Prostate gland (tissue), 2 donors: ENCODE measurements around the gene GLRX. TPM values are rescaled to one million over a fixed set of nuclear protein-coding genes. Genes with fewer than 3 reads are reported as not detected.

ENCODE experiments used
- DNase-seq: peaks from one replicate; pipeline ENCODE4 v3.0.0-alpha.2; 2019; ENCODE audit warnings: low spot score
- H3K27ac ChIP-seq, 2 donors: fragments of 200-600 bp; sonication (generic); 2 replicates each; pipeline ENCODE4 v1.5.1; 2017 to 2019
- H3K27me3 ChIP-seq: fragments of 200-600 bp; sonication (generic); replicated peaks from 2 replicates; pipeline ENCODE4 v1.5.1; 2019; ENCODE audit not compliant: insufficient read depth
- H3K36me3 ChIP-seq, 2 donors: fragments of 200-600 bp; sonication (generic); 1 replicate in 1 of 2; 2 replicates in 1 of 2; pipeline versions ENCODE4 v1.5.1 to v1.8.1; 2017 to 2019
- H3K4me1 ChIP-seq: fragments of 200-600 bp; sonication (generic); replicated peaks from 2 replicates; pipeline ENCODE4 v1.5.1; 2019
- H3K4me3 ChIP-seq, 2 donors: fragments of 200-600 bp; sonication (generic); 2 replicates each; pipeline ENCODE4 v1.5.1; 2017 to 2019
- H3K9me3 ChIP-seq: fragments of 200-600 bp; sonication (generic); 2 replicates; pipeline ENCODE4 v1.5.1; 2017
- POLR2A ChIP-seq: fragments of 450-650 bp; IDR thresholded peaks from one replicate; pipeline ENCODE4 v1.6.1; 2016; ENCODE audit warnings: antibody characterized with exemption, mild to moderate bottlenecking
- POLR2AphosphoS5 ChIP-seq: sonication (generic); formaldehyde crosslinking; IDR thresholded peaks from one replicate; pipeline ENCODE4 v1.6.1; 2017; ENCODE audit warnings: antibody characterized with exemption
- WGBS: methylation state at CpG from one replicate; pipeline ENCODE4 v1.1.5; 2018; 5-methylcytosine and 5-hydroxymethylcytosine counted together
- intact Hi-C: fragments of 100-400 bp; cut with DNase I; formaldehyde crosslinking; loops from one replicate; pipeline ENCODE4 v1.14.2; 2022
- total RNA-seq, 2 donors: library from RNA; depleted of rRNA; stranded (reverse); fragments of >200 nt; gene quantifications; one replicate each; pipeline ENCODE4 v1.1.0, GENCODE V29; 2016
- TF ChIP-seq, protein P1 (sequence below), 4 experiments: fragments of 200-600 bp in 2 of 4; fragments of 450-650 bp in 2 of 4; sonication (generic) in 2 of 4; IDR thresholded peaks; 1 replicate in 3 of 4; 2 replicates in 1 of 4; pipeline ENCODE4 v1.5.1; 2016 to 2019; ENCODE audit warnings: antibody characterized with exemption in 4 of 4, mild to moderate bottlenecking in 2 of 4, moderate library complexity in 2 of 4

Gene GLRX
- total RNA-seq, 2 donors from 2014 or later: 16.6 to 34.8 TPM

DNA sequence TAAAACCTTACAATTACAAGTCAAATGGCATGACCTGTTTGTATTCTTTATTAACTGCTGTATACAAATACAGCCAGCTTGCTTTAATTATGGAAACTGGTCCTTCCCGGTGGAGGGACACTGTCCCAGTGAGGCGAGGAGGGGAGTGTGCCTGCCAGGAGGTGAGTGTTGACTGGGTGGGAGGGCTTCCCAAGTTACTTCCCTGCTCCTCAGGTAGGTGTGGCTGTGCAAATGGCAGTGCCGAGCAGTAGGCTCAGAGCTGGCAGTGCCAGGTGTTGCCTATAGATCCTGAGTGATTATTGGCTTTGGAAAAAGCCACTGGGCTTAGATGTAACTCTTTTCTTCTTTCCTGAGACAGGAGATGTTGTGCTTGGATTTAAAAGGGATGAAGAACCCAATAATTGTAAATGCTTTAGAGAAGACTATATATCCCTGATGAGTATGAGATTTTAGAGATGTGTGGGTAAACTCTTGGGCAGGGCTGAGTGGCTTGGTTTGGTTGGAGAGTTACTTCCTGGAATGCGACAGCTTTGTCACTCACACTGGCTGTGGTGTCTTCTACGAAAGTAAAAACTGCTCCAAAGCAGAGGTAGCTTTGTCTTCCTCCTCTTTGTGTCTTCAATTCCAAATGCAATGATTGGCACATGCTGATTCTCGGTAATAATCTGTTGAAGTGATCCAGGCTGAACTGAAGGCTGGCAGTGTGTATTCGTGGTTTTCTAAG lies 43.7 kb downstream of the GLRX start:
- H3K4me1 ChIP-seq: no peaks in the 10 kb centered on the region
- no peaks in the 10 kb centered on the region for H3K27me3 ChIP-seq
- peak overlapping the region; percentile 66 to 75 for H3K27ac ChIP-seq
- H3K36me3 ChIP-seq: no peaks in the 10 kb centered on the region
- intact Hi-C loops: loop anchor here (2.0 to 5.0 kb wide), 2 partner anchors 68 to 112 kb away; no protein-coding TSS in a partner anchor
- H3K9me3 ChIP-seq: no peaks in the 10 kb centered on the region
- H3K4me3 ChIP-seq: no peak overlapping the region
- WGBS: 73% methylated on average over 7 of the region's 7 CpGs
- TF ChIP-seq POLR2AphosphoS5: no peak
- TF ChIP-seq, protein P1, sequence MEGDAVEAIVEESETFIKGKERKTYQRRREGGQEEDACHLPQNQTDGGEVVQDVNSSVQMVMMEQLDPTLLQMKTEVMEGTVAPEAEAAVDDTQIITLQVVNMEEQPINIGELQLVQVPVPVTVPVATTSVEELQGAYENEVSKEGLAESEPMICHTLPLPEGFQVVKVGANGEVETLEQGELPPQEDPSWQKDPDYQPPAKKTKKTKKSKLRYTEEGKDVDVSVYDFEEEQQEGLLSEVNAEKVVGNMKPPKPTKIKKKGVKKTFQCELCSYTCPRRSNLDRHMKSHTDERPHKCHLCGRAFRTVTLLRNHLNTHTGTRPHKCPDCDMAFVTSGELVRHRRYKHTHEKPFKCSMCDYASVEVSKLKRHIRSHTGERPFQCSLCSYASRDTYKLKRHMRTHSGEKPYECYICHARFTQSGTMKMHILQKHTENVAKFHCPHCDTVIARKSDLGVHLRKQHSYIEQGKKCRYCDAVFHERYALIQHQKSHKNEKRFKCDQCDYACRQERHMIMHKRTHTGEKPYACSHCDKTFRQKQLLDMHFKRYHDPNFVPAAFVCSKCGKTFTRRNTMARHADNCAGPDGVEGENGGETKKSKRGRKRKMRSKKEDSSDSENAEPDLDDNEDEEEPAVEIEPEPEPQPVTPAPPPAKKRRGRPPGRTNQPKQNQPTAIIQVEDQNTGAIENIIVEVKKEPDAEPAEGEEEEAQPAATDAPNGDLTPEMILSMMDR (IDR thresholded peaks at IDR 0.05): no peak
- TF ChIP-seq POLR2A: no peak
- no peak for DNase-seq

DNA sequence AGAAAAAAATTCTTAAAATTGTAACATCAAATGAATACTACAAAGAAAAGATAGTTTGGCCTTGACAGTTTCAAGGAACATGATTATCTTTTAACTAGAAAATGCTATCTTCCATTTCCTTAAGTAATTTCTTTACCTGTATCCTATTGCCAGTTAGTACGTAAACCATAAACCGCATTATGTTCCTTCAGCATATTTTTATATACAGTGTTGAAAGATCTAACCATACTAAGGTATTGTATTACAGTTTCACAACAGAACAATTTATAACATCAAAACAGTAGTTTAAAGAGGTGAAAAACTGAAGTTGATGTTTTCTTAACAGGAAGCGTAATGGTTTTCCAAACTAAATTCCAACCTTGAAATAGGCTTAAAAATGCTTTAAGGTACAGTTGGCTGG lies 45.1 kb downstream of the GLRX start:
- peak overlapping the region in 1 of 2 donors; percentile 8 for H3K27ac ChIP-seq
- H3K4me3 ChIP-seq: no peak overlapping the region
- intact Hi-C loops: loop anchor here (5.0 kb wide), 1 partner anchor 110 kb away; no protein-coding TSS in a partner anchor
- no peaks in the 10 kb centered on the region for H3K4me1 ChIP-seq
- WGBS: 86% methylated on average over 3 of the region's 3 CpGs
- H3K36me3 ChIP-seq: no peaks in the 10 kb centered on the region
- H3K9me3 ChIP-seq: no peaks in the 10 kb centered on the region
- no peaks in the 10 kb centered on the region for H3K27me3 ChIP-seq
- no peak for DNase-seq
- TF ChIP-seq POLR2AphosphoS5 (no peak), POLR2A (no peak)
- TF ChIP-seq, protein P1 (IDR thresholded peaks at IDR 0.05): no peak

DNA sequence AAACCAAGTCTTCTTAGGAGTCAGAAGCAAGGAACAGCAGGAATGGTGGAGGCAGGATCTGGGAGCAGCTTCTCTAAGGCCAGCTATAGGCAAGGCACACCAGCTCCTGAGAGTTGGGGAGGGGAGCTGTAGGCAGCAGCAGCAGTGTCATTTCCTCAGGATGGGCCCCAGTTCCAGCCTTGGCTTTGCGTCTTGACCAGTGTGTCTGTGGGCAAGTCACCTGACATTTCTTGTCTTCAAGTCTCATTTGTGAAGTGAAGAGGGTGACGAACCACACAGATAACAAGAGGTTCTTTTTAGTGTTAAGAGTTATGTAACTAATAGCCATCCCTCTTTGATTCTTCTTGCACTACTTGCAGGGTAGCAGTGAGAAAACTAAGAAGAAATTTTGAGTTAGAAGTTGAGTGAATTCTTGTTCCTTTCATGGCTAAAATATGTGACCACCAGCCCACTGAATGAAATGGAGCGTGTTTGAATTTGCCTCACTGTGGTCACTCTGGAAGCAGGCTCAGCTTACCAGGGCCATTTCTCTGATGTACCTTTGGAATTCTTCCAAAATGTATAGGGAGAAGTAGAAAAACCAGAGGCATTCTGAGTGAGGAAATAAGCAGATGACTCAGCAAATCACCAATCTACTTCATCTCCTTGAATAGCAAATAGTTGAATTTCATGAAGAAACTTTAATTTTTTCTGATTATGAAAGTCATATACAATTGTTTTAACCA lies 49.0 kb downstream of the GLRX start:
- 89% methylated on average over 3 of the region's 3 CpGs for WGBS
- Histone ChIP-seq H3K36me3 (no peaks in the 10 kb centered on the region), H3K4me1 (peaks cover 4% of the 10 kb centered on the region), H3K9me3 (no peaks in the 10 kb centered on the region), H3K27me3 (no peaks in the 10 kb centered on the region), H3K4me3 (no peak overlapping the region), H3K27ac (no peak overlapping the region)
- intact Hi-C loops: no loop called here
- TF ChIP-seq, protein P1 (IDR thresholded peaks at IDR 0.05): no peak
- TF ChIP-seq POLR2A (no peak), POLR2AphosphoS5 (no peak)
- no peak for DNase-seq

DNA sequence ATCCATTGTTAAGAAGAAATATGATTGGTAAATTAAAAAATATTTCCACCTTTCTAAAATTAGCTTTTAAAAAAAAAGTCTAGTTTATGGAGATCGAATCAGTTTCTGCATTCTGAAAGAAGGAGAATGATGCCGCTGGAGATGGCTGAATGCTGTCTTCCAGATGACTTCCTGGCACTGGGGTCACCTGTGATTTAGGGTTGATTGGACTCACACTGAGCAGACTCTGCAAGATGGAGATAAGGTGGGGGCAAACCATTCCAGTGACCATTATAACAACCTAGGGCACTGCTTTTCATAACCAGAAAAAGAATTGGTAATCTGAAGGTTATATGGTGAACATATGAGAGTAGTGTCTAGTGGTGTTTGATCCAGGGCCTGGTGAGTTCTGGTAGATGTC lies 50.6 kb downstream of the GLRX start:
- 89% methylated on average over 2 of the region's 2 CpGs for WGBS
- TF ChIP-seq POLR2AphosphoS5 (no peak), POLR2A (no peak)
- TF ChIP-seq, protein P1 (IDR thresholded peaks at IDR 0.05): no peak
- intact Hi-C loops: no loop called here
- DNase-seq: no peak
- peaks cover 4% of the 10 kb centered on the region for H3K4me1 ChIP-seq
- no peaks in the 10 kb centered on the region for H3K36me3 ChIP-seq
- no peaks in the 10 kb centered on the region for H3K9me3 ChIP-seq
- H3K27ac ChIP-seq: peak overlapping the region; percentile 62 to 73
- H3K27me3 ChIP-seq: no peaks in the 10 kb centered on the region
- H3K4me3 ChIP-seq: no peak overlapping the region
